ENCODE measurements around the gene ATP5F1D. TPM values are rescaled to one million over a fixed set of nuclear protein-coding genes. Genes with fewer than 3 reads are reported as not detected.

ATP5F1D gene
- total RNA-seq, 1 experiment from 2014 or later, result 102 TPM

GRCh38 chr19:1261538-1261797 is 19.9 kb downstream of the ATP5F1D start:
- Histone ChIP-seq H2AFZ (ENCODE audit: low read length) (peak overlapping the region; percentile 60), H3K27me3 (ENCODE audit: low read length) (no peaks in the 10 kb centered on the region), H3K9me3 (ENCODE audit: low read length) (no peaks in the 10 kb centered on the region), H3K9me2 (replicated peaks; ENCODE audit: low read length) (no peaks in the 10 kb centered on the region), H3K4me3 (ENCODE audit: low read length) (peak overlapping the region; percentile 86), H4K20me1 (ENCODE audit: low read length) (no peaks in the 10 kb centered on the region), H3K4me1 (ENCODE audit: insufficient read depth, low read length) (peaks cover 53% of the 10 kb centered on the region), H3K27ac (ENCODE audit: low read length) (peak overlapping the region; percentile 92), H3K4me2 (ENCODE audit: low read length) (peak overlapping the region; percentile 99), H3K79me2 (ENCODE audit: low read length) (peaks cover 12% of the 10 kb centered on the region), H3K36me3 (ENCODE audit: low read depth, low read length) (peaks cover 7% of the 10 kb centered on the region; the same call in 1 of the 2 replicates), H3F3A (ENCODE audit: low read length, unreplicated experiment) (peaks cover 14% of the 10 kb centered on the region), H3K9ac (ENCODE audit: low read length) (peak overlapping the region; percentile 94)
- peak; percentile 19; the same call in 1 of the 2 replicates for TF ChIP-seq CTCF (conservative IDR thresholded peaks at IDR 0.05; ENCODE audit: low read depth, low read length)
- no peak for TF ChIP-seq EZH2 (IDR thresholded peaks at IDR 0.05; ENCODE audit: low read length, unreplicated experiment)
- ATAC-seq (no peak), DNase-seq (no peak)
- intact Hi-C loops (cut with micrococcal nuclease), result no loop called here
- ChIA-PET CTCF (no interaction called here), POLR2A (ENCODE audit: unreplicated experiment) (no interaction called here)
- TSS peak; percentile 56 for BruUV-seq (replicated peaks)

- no peaks in the 10 kb centered on the region for H3K27me3 ChIP-seq (ENCODE audit: low read length)
- H3K9me2 ChIP-seq (replicated peaks; ENCODE audit: low read length), result no peaks in the 10 kb centered on the region
- ChIA-PET CTCF (interaction anchor here (0.9 kb wide), 1 partner anchor 17 kb away, joined by 4 read pairs; no protein-coding TSS in a partner anchor), POLR2A (ENCODE audit: unreplicated experiment) (no interaction called here)
- peak overlapping the region; percentile 92 for H3K27ac ChIP-seq (ENCODE audit: low read length)
- peak; percentile 48 for DNase-seq
- H3K4me2 ChIP-seq (ENCODE audit: low read length), result peak overlapping the region; percentile 99
- BruUV-seq (replicated peaks), result no TSS peak
- H2AFZ ChIP-seq (ENCODE audit: low read length), result peak overlapping the region; percentile 60; the same call in 1 of the 2 replicates
- intact Hi-C loops (cut with micrococcal nuclease), result no loop called here
- peak; percentile 8 for ATAC-seq
- peak overlapping the region; percentile 94 for H3K9ac ChIP-seq (ENCODE audit: low read length)
- H3K36me3 ChIP-seq (ENCODE audit: low read depth, low read length), result peaks cover 2% of the 10 kb centered on the region; the same call in 1 of the 2 replicates
- peaks cover 14% of the 10 kb centered on the region for H3F3A ChIP-seq (ENCODE audit: low read length, unreplicated experiment)
- no peaks in the 10 kb centered on the region for H3K9me3 ChIP-seq (ENCODE audit: low read length)
- H3K4me1 ChIP-seq (ENCODE audit: insufficient read depth, low read length), result peaks cover 53% of the 10 kb centered on the region
- peak overlapping the region; percentile 86 for H3K4me3 ChIP-seq (ENCODE audit: low read length)
- TF ChIP-seq CTCF (conservative IDR thresholded peaks at IDR 0.05; ENCODE audit: low read depth, low read length) (no peak), EZH2 (IDR thresholded peaks at IDR 0.05; ENCODE audit: low read length, unreplicated experiment) (no peak), EZH2phosphoT487 (IDR thresholded peaks at IDR 0.05; ENCODE audit: borderline replicate concordance, low read length) (no peak)
- H4K20me1 ChIP-seq (ENCODE audit: low read length), result no peaks in the 10 kb centered on the region
- peaks cover 12% of the 10 kb centered on the region for H3K79me2 ChIP-seq (ENCODE audit: low read length)
Observed at GRCh38 chr19:1261798-1262622, 20.5 kb downstream of the ATP5F1D start.

- ATAC-seq (no peak), DNase-seq (no peak)
- Histone ChIP-seq H3K27ac (ENCODE audit: low read length) (peak overlapping the region; percentile 92), H3K9ac (ENCODE audit: low read length) (peak overlapping the region; percentile 94), H3K79me2 (ENCODE audit: low read length) (peaks cover 12% of the 10 kb centered on the region), H3K27me3 (ENCODE audit: low read length) (no peaks in the 10 kb centered on the region), H3K9me2 (replicated peaks; ENCODE audit: low read length) (no peaks in the 10 kb centered on the region), H3F3A (ENCODE audit: low read length, unreplicated experiment) (peaks cover 14% of the 10 kb centered on the region), H3K36me3 (ENCODE audit: low read depth, low read length) (no peaks in the 10 kb centered on the region; the same call in 1 of the 2 replicates), H3K4me2 (ENCODE audit: low read length) (peak overlapping the region; percentile 99), H2AFZ (ENCODE audit: low read length) (no peak overlapping the region), H3K9me3 (ENCODE audit: low read length) (no peaks in the 10 kb centered on the region), H3K4me1 (ENCODE audit: insufficient read depth, low read length) (peaks cover 59% of the 10 kb centered on the region), H3K4me3 (ENCODE audit: low read length) (peak overlapping the region; percentile 86), H4K20me1 (ENCODE audit: low read length) (no peaks in the 10 kb centered on the region)
- ChIA-PET CTCF (interaction anchor here (0.9 kb wide), 1 partner anchor 18 kb away, joined by 4 read pairs; no protein-coding TSS in a partner anchor), POLR2A (ENCODE audit: unreplicated experiment) (no interaction called here)
- TF ChIP-seq CTCF (conservative IDR thresholded peaks at IDR 0.05; ENCODE audit: low read depth, low read length) (no peak), EZH2phosphoT487 (IDR thresholded peaks at IDR 0.05; ENCODE audit: borderline replicate concordance, low read length) (no peak), EZH2 (IDR thresholded peaks at IDR 0.05; ENCODE audit: low read length, unreplicated experiment) (no peak)
- BruUV-seq (replicated peaks), result no TSS peak
- intact Hi-C loops (cut with micrococcal nuclease), result no loop called here
Observed at GRCh38 chr19:1262623-1263123, 21.1 kb downstream of the ATP5F1D start.

All from PC-3 (cell line).